K562 (cell line): ENCODE data around the gene BRPF1. TPM values are rescaled to one million over a fixed set of nuclear protein-coding genes. Genes with fewer than 3 reads are reported as not detected.
A peak's percentile ranks its signal among the peaks of the same experiment; 100 is the strongest.

Experiments
- ARID1B ChIP-seq: fragments of 450-650 bp; IDR thresholded peaks from 2 replicates; pipeline ENCODE4 v1.6.1; 2016; ENCODE audit warnings: antibody characterized with exemption, mild to moderate bottlenecking, inconsistent platforms
- ATF1 ChIP-seq, 2 experiments: fragments of 450-650 bp in 1 of 2; IDR thresholded peaks; 2 replicates each; pipeline ENCODE4 v1.6.1; 2016; ENCODE audit warnings: missing compliant biosample characterization in 1 of 2, missing genetic modification characterization in 1 of 2
- BRD4 ChIP-seq: fragments of 200-600 bp; sonication (generic); IDR thresholded peaks from 2 replicates; pipeline ENCODE4 v1.6.1; 2017; ENCODE audit warnings: inconsistent platforms
- CHD4 ChIP-seq: fragments of 200-600 bp; sonication (generic); IDR thresholded peaks from 3 replicates; pipeline ENCODE4 v1.6.1; 2012; ENCODE audit warnings: low read depth, mild to moderate bottlenecking, mixed read lengths, low read length, inconsistent platforms; ENCODE audit not compliant: insufficient read depth, insufficient replicate concordance, poor library complexity, severe bottlenecking
- IFI16 ChIP-seq: fragments of 250-450 bp; sonication (Bioruptor Pico); IDR thresholded peaks from 2 replicates; pipeline ENCODE4 v2.1.2; 2022; ENCODE audit warnings: mild to moderate bottlenecking, inconsistent platforms
- ILF3 ChIP-seq: fragments of 450-650 bp; IDR thresholded peaks from 2 replicates; pipeline ENCODE4 v1.6.1; 2018; ENCODE audit warnings: antibody characterized with exemption, mild to moderate bottlenecking, moderate library complexity, borderline replicate concordance
- JUND ChIP-seq, 2 experiments: IDR thresholded peaks; 2 replicates in 1 of 2; 3 replicates in 1 of 2; pipeline ENCODE4 v1.6.1; 2011; ENCODE audit warnings: borderline replicate concordance in 2 of 2, low read depth in 2 of 2, low read length in 2 of 2, improper control_type of control experiment in 1 of 2, missing biosample characterization in 1 of 2, missing genetic modification characterization in 1 of 2, missing genetic modification reagents in 1 of 2
- MECOM ChIP-seq: fragments of 250-450 bp; sonication (Bioruptor Pico); IDR thresholded peaks from 2 replicates; pipeline ENCODE4 v1.8.0; 2022; ENCODE audit warnings: inconsistent platforms
- MEF2D ChIP-seq: conservative IDR thresholded peaks from 2 replicates; pipeline ENCODE4 v1.6.1; 2016; ENCODE audit warnings: low read depth, missing genetic modification characterization, missing compliant biosample characterization
- MIER1 ChIP-seq: fragments of 450-650 bp; IDR thresholded peaks from 2 replicates; pipeline ENCODE4 v1.6.1; 2016; ENCODE audit warnings: antibody characterized with exemption, mild to moderate bottlenecking, low read depth
- RBBP5 ChIP-seq: fragments of 200-600 bp; sonication (generic); IDR thresholded peaks from 2 replicates; pipeline ENCODE4 v1.6.1; 2012; ENCODE audit warnings: borderline replicate concordance, mild to moderate bottlenecking, low read length, control low read depth, inconsistent platforms; ENCODE audit not compliant: insufficient read depth, poor library complexity, severe bottlenecking
- RBM25 ChIP-seq: fragments of 200-400 bp; formaldehyde crosslinking; IDR thresholded peaks from 2 replicates; pipeline ENCODE4 v1.6.1; 2018; ENCODE audit warnings: low read length, low read depth, moderate library complexity; ENCODE audit not compliant: severe bottlenecking
- SMARCA5 ChIP-seq: fragments of 450-650 bp; IDR thresholded peaks from 2 replicates; pipeline ENCODE4 v1.6.1; 2016
- TCF7L2 ChIP-seq: fragments of 150-350 bp; IDR thresholded peaks from 2 replicates; pipeline ENCODE4 v1.6.1; 2016; ENCODE audit warnings: low read depth, mild to moderate bottlenecking, low read length, moderate library complexity
- TRIM28 ChIP-seq: fragments of 450-650 bp; IDR thresholded peaks from 2 replicates; pipeline ENCODE4 v1.6.1; 2017
- ZNF584 ChIP-seq: fragments of 200-800 bp; sonication (Bioruptor generic); IDR thresholded peaks from 2 replicates; pipeline ENCODE4 v1.6.1; 2016; ENCODE audit warnings: low read depth, mild to moderate bottlenecking, missing genetic modification characterization, missing compliant biosample characterization
- polyA plus RNA-seq, 8 experiments: library from polyadenylated mRNA; depleted of rRNA in 4 of 8; stranded (reverse) in 5 of 8; unstranded in 3 of 8; fragments of >200 nt; fragmentation: Nextera tagmentation in 2 of 8; fragmentation: Illumina TruSeq in 1 of 8; extraction: Ambion mirVana in 2 of 8; extraction: Trizol in 1 of 8; gene quantifications; 2 replicates each; pipeline versions ENCODE4 v1.2.1 to v1.2.3, GENCODE V29; 2011 to 2014; ENCODE audit warnings: inconsistent platforms in 1 of 8, missing spikeins in 1 of 8
- total RNA-seq, 7 experiments: library from RNA; depleted of rRNA in 6 of 7; stranded (reverse); fragments of >200 nt in 6 of 7; fragmentation: Illumina TruSeq in 2 of 7; extraction: Trizol in 2 of 7; gene quantifications; 2 replicates each; pipeline versions ENCODE4 v1.2.1 to v1.2.3, GENCODE V29; 2011 to 2021; ENCODE audit warnings: low replicate concordance in 1 of 7
- TF ChIP-seq, protein P1 (sequence below): fragments of 450-650 bp; IDR thresholded peaks from 2 replicates; pipeline ENCODE4 v1.6.1; 2016; ENCODE audit warnings: low read depth
- TF ChIP-seq, protein P2 (sequence below), 2 experiments: fragments of 250-450 bp in 1 of 2; fragments of 450-650 bp in 1 of 2; sonication (Bioruptor Pico) in 1 of 2; IDR thresholded peaks; 2 replicates each; pipeline versions ENCODE4 v1.6.1 to v1.8.0; 2016 to 2021; ENCODE audit warnings: mild to moderate bottlenecking in 2 of 2, moderate library complexity in 2 of 2, missing compliant biosample characterization in 1 of 2, missing genetic modification characterization in 1 of 2

BRPF1 gene
- total and polyA plus RNA-seq, 9 of the 15 experiments (the other 6 are each of a cell fraction or from before 2014, with no cell fraction given) = 1.1 to 40.2 (median 23.5) TPM

DNA sequence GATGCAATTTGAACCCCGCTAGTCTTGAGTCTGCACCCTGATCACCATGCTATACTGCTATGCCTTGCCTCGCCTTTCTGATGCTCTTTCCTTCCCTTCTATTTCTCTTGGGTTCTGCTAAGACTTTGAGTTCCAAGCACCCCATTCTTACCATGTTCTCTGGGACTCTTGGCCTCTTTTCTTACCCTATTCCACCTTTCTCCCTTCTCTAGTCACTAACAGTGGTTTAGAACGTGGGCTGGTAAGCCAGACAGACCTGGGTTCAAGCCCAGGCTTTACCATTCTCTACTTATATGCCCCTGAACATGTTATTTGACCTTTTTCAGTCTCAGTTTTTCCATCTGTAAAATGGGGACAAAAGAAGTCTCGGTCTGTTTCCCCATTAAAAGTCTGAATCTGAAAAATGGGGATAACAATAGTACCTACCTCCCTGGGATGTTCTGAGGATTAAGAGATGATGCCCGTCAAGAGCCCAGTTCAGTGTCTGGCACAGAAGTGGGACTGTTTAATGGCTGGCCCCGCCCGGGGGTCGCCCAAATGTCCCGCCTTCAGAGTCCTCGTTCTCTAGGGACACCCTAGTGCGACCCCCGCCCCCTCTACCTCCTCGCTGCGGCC, 60.4 kb downstream of the BRPF1 start (continued):
- TF ChIP-seq, protein P1, sequence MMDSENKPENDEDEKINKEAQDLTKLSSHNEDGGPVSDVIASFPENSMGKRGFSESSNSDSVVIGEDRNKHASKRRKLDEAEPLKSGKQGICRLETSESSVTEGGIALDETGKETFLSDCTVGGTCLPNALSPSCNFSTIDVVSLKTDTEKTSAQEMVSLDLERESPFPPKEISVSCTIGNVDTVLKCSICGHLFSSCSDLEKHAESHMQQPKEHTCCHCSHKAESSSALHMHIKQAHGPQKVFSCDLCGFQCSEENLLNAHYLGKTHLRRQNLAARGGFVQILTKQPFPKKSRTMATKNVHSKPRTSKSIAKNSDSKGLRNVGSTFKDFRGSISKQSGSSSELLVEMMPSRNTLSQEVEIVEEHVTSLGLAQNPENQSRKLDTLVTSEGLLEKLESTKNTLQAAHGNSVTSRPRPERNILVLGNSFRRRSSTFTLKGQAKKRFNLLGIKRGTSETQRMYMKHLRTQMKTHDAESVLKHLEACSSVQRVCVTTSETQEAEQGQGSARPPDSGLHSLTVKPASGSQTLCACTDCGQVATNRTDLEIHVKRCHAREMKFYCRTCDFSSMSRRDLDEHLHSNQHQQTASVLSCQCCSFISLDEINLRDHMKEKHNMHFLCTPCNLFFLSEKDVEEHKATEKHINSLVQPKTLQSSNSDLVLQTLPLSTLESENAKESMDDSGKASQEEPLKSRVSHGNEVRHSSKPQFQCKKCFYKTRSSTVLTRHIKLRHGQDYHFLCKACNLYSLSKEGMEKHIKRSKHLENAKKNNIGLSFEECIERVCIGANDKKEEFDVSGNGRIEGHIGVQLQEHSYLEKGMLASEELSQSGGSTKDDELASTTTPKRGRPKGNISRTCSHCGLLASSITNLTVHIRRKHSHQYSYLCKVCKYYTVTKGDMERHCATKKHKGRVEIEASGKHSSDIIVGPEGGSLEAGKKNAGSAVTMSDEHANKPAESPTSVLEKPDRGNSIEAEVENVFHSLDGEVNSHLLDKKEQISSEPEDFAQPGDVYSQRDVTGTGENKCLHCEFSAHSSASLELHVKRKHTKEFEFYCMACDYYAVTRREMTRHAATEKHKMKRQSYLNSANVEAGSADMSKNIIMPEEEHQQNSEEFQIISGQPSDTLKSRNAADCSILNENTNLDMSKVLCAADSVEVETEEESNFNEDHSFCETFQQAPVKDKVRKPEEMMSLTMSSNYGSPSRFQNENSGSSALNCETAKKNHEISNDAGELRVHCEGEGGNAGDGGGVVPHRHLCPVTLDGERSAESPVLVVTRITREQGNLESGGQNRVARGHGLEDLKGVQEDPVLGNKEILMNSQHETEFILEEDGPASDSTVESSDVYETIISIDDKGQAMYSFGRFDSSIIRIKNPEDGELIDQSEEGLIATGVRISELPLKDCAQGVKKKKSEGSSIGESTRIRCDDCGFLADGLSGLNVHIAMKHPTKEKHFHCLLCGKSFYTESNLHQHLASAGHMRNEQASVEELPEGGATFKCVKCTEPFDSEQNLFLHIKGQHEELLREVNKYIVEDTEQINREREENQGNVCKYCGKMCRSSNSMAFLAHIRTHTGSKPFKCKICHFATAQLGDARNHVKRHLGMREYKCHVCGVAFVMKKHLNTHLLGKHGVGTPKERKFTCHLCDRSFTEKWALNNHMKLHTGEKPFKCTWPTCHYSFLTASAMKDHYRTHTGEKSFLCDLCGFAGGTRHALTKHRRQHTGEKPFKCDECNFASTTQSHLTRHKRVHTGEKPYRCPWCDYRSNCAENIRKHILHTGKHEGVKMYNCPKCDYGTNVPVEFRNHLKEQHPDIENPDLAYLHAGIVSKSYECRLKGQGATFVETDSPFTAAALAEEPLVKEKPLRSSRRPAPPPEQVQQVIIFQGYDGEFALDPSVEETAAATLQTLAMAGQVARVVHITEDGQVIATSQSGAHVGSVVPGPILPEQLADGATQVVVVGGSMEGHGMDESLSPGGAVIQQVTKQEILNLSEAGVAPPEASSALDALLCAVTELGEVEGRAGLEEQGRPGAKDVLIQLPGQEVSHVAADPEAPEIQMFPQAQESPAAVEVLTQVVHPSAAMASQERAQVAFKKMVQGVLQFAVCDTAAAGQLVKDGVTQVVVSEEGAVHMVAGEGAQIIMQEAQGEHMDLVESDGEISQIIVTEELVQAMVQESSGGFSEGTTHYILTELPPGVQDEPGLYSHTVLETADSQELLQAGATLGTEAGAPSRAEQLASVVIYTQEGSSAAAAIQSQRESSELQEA = peak; percentile 37; the same call in 1 of the 2 replicates
- 0 out of 2 replicates have a peak, but pooled peaks have one; percentile 34 for TF ChIP-seq MEF2D (tag)
- TF ChIP-seq RBBP5 = no peak
- no peak for TF ChIP-seq IFI16 (CRISPR knock-in tag)
- no peak; the same call in 1 of the 2 replicates for TF ChIP-seq ATF1 (CRISPR knock-in tag; IDR thresholded peaks at IDR 0.05)
- no peak for TF ChIP-seq ATF1 (tag; IDR thresholded peaks at IDR 0.05)
- no peak for TF ChIP-seq ZNF584 (CRISPR knock-in tag)
- peak; percentile 94 for TF ChIP-seq RBM25
- TF ChIP-seq ARID1B = peak; percentile 39; the same call in 1 of the 2 replicates
- peak; percentile 62; the same call in 1 of the 2 replicates for TF ChIP-seq MIER1
- no peak for TF ChIP-seq TRIM28
- TF ChIP-seq ILF3 = no peak
- TF ChIP-seq BRD4 = peak; percentile 98
- TF ChIP-seq TCF7L2 = no peak
- TF ChIP-seq SMARCA5 = peak; percentile 94
- peak; percentile 97 for TF ChIP-seq CHD4
- TF ChIP-seq, protein P2, sequence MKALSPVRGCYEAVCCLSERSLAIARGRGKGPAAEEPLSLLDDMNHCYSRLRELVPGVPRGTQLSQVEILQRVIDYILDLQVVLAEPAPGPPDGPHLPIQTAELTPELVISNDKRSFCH (CRISPR knock-in tag; IDR thresholded peaks at IDR 0.05) = no peak
- TF ChIP-seq, protein P2 (tag; IDR thresholded peaks at IDR 0.05) = 0 out of 2 replicates have a peak, but pooled peaks have one; percentile 54
- no peak for TF ChIP-seq JUND (IDR thresholded peaks at IDR 0.05; ENCODE audit: borderline replicate concordance, low read depth, low read length)
- TF ChIP-seq JUND (tag; IDR thresholded peaks at IDR 0.05; ENCODE audit: borderline replicate concordance, low read depth, low read length) = no peak
- TF ChIP-seq MECOM (CRISPR knock-in tag) = peak; percentile 46; the same call in 1 of the 2 replicates
